Measurements from ENCODE around the gene LRP5. TPM values are rescaled to one million over a fixed set of nuclear protein-coding genes. Genes with fewer than 3 reads are reported as not detected.
A peak's percentile ranks its signal among the peaks of the same experiment; 100 is the strongest.
"Not testable (repeated sequence)": the region's sequence is repeated elsewhere in the genome, so short reads cannot be mapped to it uniquely, and the experiment has no call there.

LRP5 gene
- total RNA-seq, 1 donor from 2014 or later: 65.0 TPM

GRCh38 chr11:68454767-68455166 lies 142.4 kb downstream of the LRP5 start:
- Mint-ChIP-seq H3K27me3 (peaks cover 3% of the 10 kb centered on the region), H3K4me1 (ENCODE audit: unreplicated experiment) (peaks cover 3% of the 10 kb centered on the region)

GRCh38 chr11:68455485-68455884 lies 143.1 kb downstream of the LRP5 start:
- peaks cover 7% of the 10 kb centered on the region for H3K27me3 Mint-ChIP-seq
- DNase-seq (ENCODE audit: extremely low spot score, unreplicated experiment): no peak
- peak overlapping the region; percentile 67 for H3K27ac Mint-ChIP-seq
- no peak overlapping the region for H3K4me3 Mint-ChIP-seq
- TF ChIP-seq CTCF (conservative IDR thresholded peaks at IDR 0.05): no peak
- no peaks in the 10 kb centered on the region for H3K36me3 Mint-ChIP-seq
- no peaks in the 10 kb centered on the region for H3K9me3 Mint-ChIP-seq
- H3K4me1 Mint-ChIP-seq (ENCODE audit: unreplicated experiment): peaks cover 6% of the 10 kb centered on the region

More at GRCh38 chr11:68454767-68455166, 142.4 kb downstream of the LRP5 start:
- no peak for DNase-seq (ENCODE audit: extremely low spot score, unreplicated experiment)
- Mint-ChIP-seq H3K36me3 (no peaks in the 10 kb centered on the region), H3K27ac (no peak overlapping the region), H3K4me3 (no peak overlapping the region), H3K9me3 (no peaks in the 10 kb centered on the region)
- TF ChIP-seq CTCF (conservative IDR thresholded peaks at IDR 0.05): no peak

GRCh38 chr11:68457216-68457897 lies 145.0 kb downstream of the LRP5 start:
- Mint-ChIP-seq H3K36me3 (no peaks in the 10 kb centered on the region), H3K4me3 (no peak overlapping the region), H3K9me3 (no peaks in the 10 kb centered on the region), H3K4me1 (ENCODE audit: unreplicated experiment) (peaks cover 12% of the 10 kb centered on the region), H3K27me3 (peaks cover 7% of the 10 kb centered on the region), H3K27ac (no peak overlapping the region)
- DNase-seq (ENCODE audit: extremely low spot score, unreplicated experiment): no peak
- no peak for TF ChIP-seq CTCF (conservative IDR thresholded peaks at IDR 0.05)

GRCh38 chr11:68457898-68458249 lies 145.5 kb downstream of the LRP5 start:
- H3K4me1 Mint-ChIP-seq (ENCODE audit: unreplicated experiment): peaks cover 17% of the 10 kb centered on the region
- peak overlapping the region; percentile 86 for H3K27ac Mint-ChIP-seq
- DNase-seq (ENCODE audit: extremely low spot score, unreplicated experiment): no peak
- no peaks in the 10 kb centered on the region for H3K9me3 Mint-ChIP-seq
- no peak for TF ChIP-seq CTCF (conservative IDR thresholded peaks at IDR 0.05)
- H3K4me3 Mint-ChIP-seq: peak overlapping the region; percentile 66
- peaks cover 7% of the 10 kb centered on the region for H3K27me3 Mint-ChIP-seq
- peaks cover 4% of the 10 kb centered on the region for H3K36me3 Mint-ChIP-seq

GRCh38 chr11:68458340-68458739 lies 145.9 kb downstream of the LRP5 start:
- peak overlapping the region; percentile 66 for H3K4me3 Mint-ChIP-seq
- H3K36me3 Mint-ChIP-seq; H3K27me3 Mint-ChIP-seq; DNase-seq (ENCODE audit: extremely low spot score, unreplicated experiment); H3K9me3 Mint-ChIP-seq: not testable (repeated sequence)
- H3K27ac Mint-ChIP-seq: peak overlapping the region; percentile 86
- peaks cover 18% of the 10 kb centered on the region for H3K4me1 Mint-ChIP-seq (ENCODE audit: unreplicated experiment)

GRCh38 chr11:68459886-68460740 lies 147.7 kb downstream of the LRP5 start:
- H3K27ac Mint-ChIP-seq: peak overlapping the region; percentile 99
- H3K9me3 Mint-ChIP-seq: no peaks in the 10 kb centered on the region
- H3K4me1 Mint-ChIP-seq (ENCODE audit: unreplicated experiment): peaks cover 23% of the 10 kb centered on the region
- peaks cover 4% of the 10 kb centered on the region for H3K36me3 Mint-ChIP-seq
- H3K4me3 Mint-ChIP-seq: peak overlapping the region; percentile 92
- TF ChIP-seq CTCF (conservative IDR thresholded peaks at IDR 0.05): no peak
- DNase-seq (ENCODE audit: extremely low spot score, unreplicated experiment): peak; percentile 97
- H3K27me3 Mint-ChIP-seq: peaks cover 7% of the 10 kb centered on the region

Data from type B pancreatic cell (in vitro differentiated cells).